Skeletal muscle satellite cell (primary cell): Measurements from ENCODE around the gene ZFY. TPM values are rescaled to one million over a fixed set of nuclear protein-coding genes. Genes with fewer than 3 reads are reported as not detected.

Experiments used
- H3K27me3 ChIP-seq: 2 replicates; pipeline ENCODE4 v1.7.0; 2013; ENCODE audit warnings: low read length; ENCODE audit not compliant: control insufficient read depth, insufficient read depth
- H3K36me3 ChIP-seq: 2 replicates; pipeline ENCODE4 v1.7.0; 2013; ENCODE audit warnings: mild to moderate bottlenecking, control low read depth, low read length; ENCODE audit not compliant: insufficient read depth
- H3K4me1 ChIP-seq: 2 replicates; pipeline ENCODE4 v1.7.0; 2013; ENCODE audit warnings: low read length; ENCODE audit not compliant: control insufficient read depth, insufficient read depth
- H3K4me2 ChIP-seq: 2 replicates; pipeline ENCODE4 v1.7.0; 2013; ENCODE audit warnings: mild to moderate bottlenecking, low read length
- H3K4me3 ChIP-seq: 2 replicates; pipeline ENCODE4 v1.7.0; 2013; ENCODE audit warnings: low read length
- H3K9ac ChIP-seq: 2 replicates; pipeline ENCODE4 v1.7.0; 2013; ENCODE audit warnings: mild to moderate bottlenecking, low read depth, low read length, moderate library complexity
- H3K9me3 ChIP-seq: replicated peaks from 2 replicates; pipeline ENCODE4 v1.7.0; 2013; ENCODE audit warnings: mild to moderate bottlenecking, control low read depth, low read length
- small RNA-seq: library from RNA; depleted of rRNA; stranded (forward); fragments of <200 nt; gene quantifications from one replicate; pipeline ENCODE3, GENCODE V24; 2012

The ZFY gene

DNA sequence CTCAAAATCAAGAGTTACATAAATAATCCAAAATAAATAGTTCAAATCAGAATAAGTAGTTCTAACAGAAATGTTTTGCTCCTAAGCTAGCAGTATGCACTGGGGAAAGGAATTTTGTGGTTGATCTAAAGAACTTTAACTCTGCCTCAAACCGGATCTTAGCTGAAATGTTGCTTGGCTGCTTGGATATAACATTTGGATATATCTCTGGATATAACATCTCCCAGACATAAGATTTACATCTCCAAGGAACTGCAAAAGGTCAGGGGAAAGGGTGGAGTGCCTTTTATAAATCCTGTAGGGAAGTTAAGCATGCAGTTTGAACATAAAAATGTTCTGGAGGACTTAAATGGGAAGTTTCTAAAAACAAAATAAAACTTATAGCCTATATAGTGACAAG is 83.4 kb downstream of the ZFY start:
- Histone ChIP-seq H3K27me3 (no peaks in the 10 kb centered on the region), H3K36me3 (no peaks in the 10 kb centered on the region), H3K4me1 (no peaks in the 10 kb centered on the region), H3K4me2 (no peak overlapping the region), H3K9me3 (no peaks in the 10 kb centered on the region), H3K9ac (no peak overlapping the region), H3K4me3 (no peak overlapping the region)

DNA sequence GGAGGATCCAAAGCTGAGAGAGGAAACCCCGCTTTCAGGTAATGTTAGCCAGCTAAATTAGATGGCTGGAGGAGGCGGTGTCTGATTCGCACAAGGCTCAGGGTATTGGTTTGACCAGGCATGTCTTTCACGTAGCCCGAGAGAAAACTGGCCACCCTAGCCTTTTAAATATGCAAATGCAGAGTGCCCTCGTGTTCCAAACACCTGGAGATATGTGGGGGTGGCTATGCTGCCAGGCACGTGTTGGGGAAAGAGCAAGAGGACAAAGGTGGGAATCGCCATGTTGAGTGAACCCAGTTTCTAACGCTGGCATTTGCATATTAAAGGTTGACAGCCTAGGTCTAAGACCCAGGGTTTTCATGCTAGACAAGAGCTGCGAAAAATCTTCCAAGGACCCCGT is 84.4 kb downstream of the ZFY start:
- Histone ChIP-seq H3K9me3 (no peaks in the 10 kb centered on the region), H3K36me3 (no peaks in the 10 kb centered on the region), H3K27me3 (no peaks in the 10 kb centered on the region), H3K9ac (no peak overlapping the region), H3K4me2 (no peak overlapping the region), H3K4me3 (no peak overlapping the region), H3K4me1 (no peaks in the 10 kb centered on the region)

DNA sequence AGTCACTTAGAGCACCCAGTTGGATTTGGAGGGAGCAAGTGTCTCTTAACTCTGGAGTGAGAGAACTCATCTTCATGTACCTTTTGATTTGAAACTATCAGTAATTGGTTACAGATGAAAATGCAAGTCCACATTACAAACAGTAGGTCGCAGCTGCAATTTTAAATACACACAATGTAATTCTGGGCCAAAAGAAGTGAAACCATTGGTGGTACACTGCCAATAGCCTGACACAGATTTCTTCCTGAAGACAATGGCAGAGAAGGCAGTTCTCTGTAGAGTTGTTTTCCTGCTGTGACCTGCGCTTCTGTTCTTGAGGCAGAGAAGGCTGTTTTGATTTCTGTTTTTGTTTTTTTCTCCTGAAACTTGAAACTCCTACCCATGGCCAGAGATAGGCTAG is 86.0 kb downstream of the ZFY start:
- Histone ChIP-seq H3K4me3 (no peak overlapping the region), H3K4me1 (no peaks in the 10 kb centered on the region), H3K27me3 (no peaks in the 10 kb centered on the region), H3K36me3 (no peaks in the 10 kb centered on the region), H3K9me3 (no peaks in the 10 kb centered on the region), H3K4me2 (no peak overlapping the region), H3K9ac (no peak overlapping the region)

DNA sequence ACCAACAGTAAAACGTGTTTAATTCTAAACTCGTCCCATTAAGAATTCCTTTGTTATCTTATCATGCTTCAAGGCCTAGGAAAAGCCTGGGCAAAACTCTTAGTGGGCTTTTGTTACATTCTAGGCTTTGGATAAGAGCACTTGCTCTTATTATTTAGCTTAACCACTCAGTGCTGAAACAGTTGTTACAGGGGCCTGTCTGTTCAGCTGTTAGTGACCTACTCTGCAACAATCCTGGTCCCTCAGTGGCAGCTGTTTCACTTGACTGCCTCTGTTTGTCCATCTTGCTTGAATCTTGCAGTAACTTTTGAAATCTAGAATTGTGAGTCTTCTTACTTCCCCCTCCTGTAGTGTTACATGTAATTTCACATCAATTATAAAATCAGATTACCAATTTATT is 88.4 kb downstream of the ZFY start:
- no peaks in the 10 kb centered on the region for H3K9me3 ChIP-seq
- H3K4me3 ChIP-seq = no peak overlapping the region
- no peaks in the 10 kb centered on the region for H3K36me3 ChIP-seq
- H3K27me3 ChIP-seq = no peaks in the 10 kb centered on the region
- H3K4me2 ChIP-seq = no peak overlapping the region
- H3K4me1 ChIP-seq = no peaks in the 10 kb centered on the region
- no peak overlapping the region for H3K9ac ChIP-seq

DNA sequence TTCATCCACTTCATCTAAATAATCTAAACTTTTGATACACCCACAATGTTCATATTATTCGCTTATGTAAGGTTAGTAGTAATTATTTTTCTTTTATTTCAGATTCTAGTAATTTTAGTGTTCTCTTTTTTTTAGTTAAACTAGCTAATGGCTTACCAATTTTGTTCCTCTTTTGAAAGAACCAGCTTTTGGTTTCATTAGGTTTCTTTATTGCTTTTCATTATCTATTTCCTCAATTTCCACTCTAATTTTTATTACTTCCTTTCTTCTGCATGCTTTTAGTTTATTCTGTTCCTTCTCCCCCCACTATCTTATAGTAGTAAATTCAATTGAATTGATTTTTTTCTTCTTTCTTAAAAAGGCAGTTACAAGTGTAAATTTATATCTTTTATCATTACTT is 90.2 kb downstream of the ZFY start:
- Histone ChIP-seq H3K4me3 (no peak overlapping the region), H3K9ac (no peak overlapping the region), H3K27me3 (no peaks in the 10 kb centered on the region), H3K9me3 (no peaks in the 10 kb centered on the region), H3K4me2 (no peak overlapping the region), H3K36me3 (no peaks in the 10 kb centered on the region), H3K4me1 (no peaks in the 10 kb centered on the region)

Small RNA genes lying within 50 kb of the gene (small RNA-seq; reads per million reads assigned to genes)
- gene EEF1A1P41 = not detected
